ENCODE measurements around the gene TGFBRAP1. TPM values are rescaled to one million over a fixed set of nuclear protein-coding genes. Genes with fewer than 3 reads are reported as not detected.

Gene TGFBRAP1
- total and polyA plus RNA-seq, 9 of the 15 experiments (the other 6 are each of a cell fraction or from before 2014, with no cell fraction given) = 3.7 to 18.0 (median 11.0) TPM

GRCh38 chr2:105328281-105329196 is 996 bp downstream of the TGFBRAP1 start (continued):
- TF ChIP-seq GTF3C2 (IDR thresholded peaks at IDR 0.05; ENCODE audit: borderline replicate concordance, extremely low read depth, insufficient read length) = no peak
- no peak for TF ChIP-seq CREB3L1 (IDR thresholded peaks at IDR 0.05; ENCODE audit: borderline replicate concordance, low read depth)
- TF ChIP-seq PURB (CRISPR knock-in tag; IDR thresholded peaks at IDR 0.05; ENCODE audit: low read depth) = no peak
- 0 out of 2 replicates have a peak, but pooled peaks have one; percentile 33 for TF ChIP-seq CBFB (CRISPR knock-in tag; IDR thresholded peaks at IDR 0.05)
- TF ChIP-seq IFI16 (CRISPR knock-in tag; IDR thresholded peaks at IDR 0.05) = no peak
- TF ChIP-seq HMGXB4 (CRISPR knock-in tag; IDR thresholded peaks at IDR 0.05) = no peak
- TF ChIP-seq RNF2 (IDR thresholded peaks at IDR 0.05) = no peak
- TF ChIP-seq ZNF133 (CRISPR knock-in tag; IDR thresholded peaks at IDR 0.05) = no peak
- no peak for TF ChIP-seq ZBTB9 (CRISPR knock-in tag; IDR thresholded peaks at IDR 0.05)
- no peak for TF ChIP-seq ZNF75A (CRISPR knock-in tag; IDR thresholded peaks at IDR 0.05)
- no peak for TF ChIP-seq ATF1 (CRISPR knock-in tag; IDR thresholded peaks at IDR 0.05)
- no peak for TF ChIP-seq ATF1 (tag; IDR thresholded peaks at IDR 0.05)
- no peak for TF ChIP-seq CUX1 (CRISPR knock-in tag; IDR thresholded peaks at IDR 0.05)
- peak; percentile 100 for TF ChIP-seq ZNF239 (CRISPR knock-in tag; IDR thresholded peaks at IDR 0.05)
